ENCODE measurements around the gene NRXN2.
"Not testable (repeated sequence)": the region's sequence is repeated elsewhere in the genome, so short reads cannot be mapped to it uniquely, and the experiment has no call there.

The NRXN2 gene

GRCh38 chr11:64598106-64598796 lies 124.7 kb downstream of the NRXN2 start:
- Histone ChIP-seq H3K4me2 (ENCODE audit: low read depth, low read length, poor library complexity, severe bottlenecking) (no peak overlapping the region), H3K79me2 (ENCODE audit: insufficient read depth, low read length) (no peaks in the 10 kb centered on the region), H3F3A (ENCODE audit: low read depth) (no peaks in the 10 kb centered on the region), H3K4me1 (ENCODE audit: insufficient read depth, low read length, poor library complexity, severe bottlenecking) (peaks cover 8% of the 10 kb centered on the region), H3K4me3 (ENCODE audit: low read length, poor library complexity, severe bottlenecking) (no peak overlapping the region), H4K20me1 (ENCODE audit: insufficient read depth, low read length, poor library complexity, severe bottlenecking) (no peaks in the 10 kb centered on the region), H2AFZ (ENCODE audit: low read length) (no peak overlapping the region), H3K9me2 (replicated peaks; ENCODE audit: low read depth, low read length) (no peaks in the 10 kb centered on the region), H3K9ac (ENCODE audit: low read depth, low read length, poor library complexity, severe bottlenecking) (no peak overlapping the region), H3K36me3 (ENCODE audit: insufficient read depth, low read length) (no peaks in the 10 kb centered on the region), H3K9me3 (ENCODE audit: insufficient read depth, low read depth, low read length) (peaks cover 7% of the 10 kb centered on the region; the same call in 1 of the 2 replicates), H3K27me3 (ENCODE audit: insufficient read depth, low read length, poor library complexity, severe bottlenecking) (no peaks in the 10 kb centered on the region)
- no peak for TF ChIP-seq EZH2phosphoT487 (IDR thresholded peaks at IDR 0.05; ENCODE audit: borderline replicate concordance)
- TF ChIP-seq, protein P1, sequence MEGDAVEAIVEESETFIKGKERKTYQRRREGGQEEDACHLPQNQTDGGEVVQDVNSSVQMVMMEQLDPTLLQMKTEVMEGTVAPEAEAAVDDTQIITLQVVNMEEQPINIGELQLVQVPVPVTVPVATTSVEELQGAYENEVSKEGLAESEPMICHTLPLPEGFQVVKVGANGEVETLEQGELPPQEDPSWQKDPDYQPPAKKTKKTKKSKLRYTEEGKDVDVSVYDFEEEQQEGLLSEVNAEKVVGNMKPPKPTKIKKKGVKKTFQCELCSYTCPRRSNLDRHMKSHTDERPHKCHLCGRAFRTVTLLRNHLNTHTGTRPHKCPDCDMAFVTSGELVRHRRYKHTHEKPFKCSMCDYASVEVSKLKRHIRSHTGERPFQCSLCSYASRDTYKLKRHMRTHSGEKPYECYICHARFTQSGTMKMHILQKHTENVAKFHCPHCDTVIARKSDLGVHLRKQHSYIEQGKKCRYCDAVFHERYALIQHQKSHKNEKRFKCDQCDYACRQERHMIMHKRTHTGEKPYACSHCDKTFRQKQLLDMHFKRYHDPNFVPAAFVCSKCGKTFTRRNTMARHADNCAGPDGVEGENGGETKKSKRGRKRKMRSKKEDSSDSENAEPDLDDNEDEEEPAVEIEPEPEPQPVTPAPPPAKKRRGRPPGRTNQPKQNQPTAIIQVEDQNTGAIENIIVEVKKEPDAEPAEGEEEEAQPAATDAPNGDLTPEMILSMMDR (conservative IDR thresholded peaks at IDR 0.05; ENCODE audit: low read length): no peak

GRCh38 chr11:64597671-64598101 lies 125.3 kb downstream of the NRXN2 start:
- H3F3A ChIP-seq (ENCODE audit: low read depth): no peaks in the 10 kb centered on the region
- H3K9ac ChIP-seq (ENCODE audit: low read depth, low read length, poor library complexity, severe bottlenecking): no peak overlapping the region
- H3K4me1 ChIP-seq (ENCODE audit: insufficient read depth, low read length, poor library complexity, severe bottlenecking): peaks cover 8% of the 10 kb centered on the region
- H2AFZ ChIP-seq (ENCODE audit: low read length): no peak overlapping the region
- H3K9me3 ChIP-seq (ENCODE audit: insufficient read depth, low read depth, low read length): peaks cover 7% of the 10 kb centered on the region; the same call in 1 of the 2 replicates
- H3K4me3 ChIP-seq (ENCODE audit: low read length, poor library complexity, severe bottlenecking): no peak overlapping the region
- no peak overlapping the region for H3K4me2 ChIP-seq (ENCODE audit: low read depth, low read length, poor library complexity, severe bottlenecking)
- no peaks in the 10 kb centered on the region for H3K27me3 ChIP-seq (ENCODE audit: insufficient read depth, low read length, poor library complexity, severe bottlenecking)
- TF ChIP-seq, protein P1 (conservative IDR thresholded peaks at IDR 0.05; ENCODE audit: low read length): no peak
- no peak for TF ChIP-seq EZH2phosphoT487 (IDR thresholded peaks at IDR 0.05; ENCODE audit: borderline replicate concordance)
- H3K79me2 ChIP-seq (ENCODE audit: insufficient read depth, low read length): no peaks in the 10 kb centered on the region
- H4K20me1 ChIP-seq (ENCODE audit: insufficient read depth, low read length, poor library complexity, severe bottlenecking): no peaks in the 10 kb centered on the region
- H3K9me2 ChIP-seq (replicated peaks; ENCODE audit: low read depth, low read length): no peaks in the 10 kb centered on the region
- H3K36me3 ChIP-seq (ENCODE audit: insufficient read depth, low read length): no peaks in the 10 kb centered on the region

DNA sequence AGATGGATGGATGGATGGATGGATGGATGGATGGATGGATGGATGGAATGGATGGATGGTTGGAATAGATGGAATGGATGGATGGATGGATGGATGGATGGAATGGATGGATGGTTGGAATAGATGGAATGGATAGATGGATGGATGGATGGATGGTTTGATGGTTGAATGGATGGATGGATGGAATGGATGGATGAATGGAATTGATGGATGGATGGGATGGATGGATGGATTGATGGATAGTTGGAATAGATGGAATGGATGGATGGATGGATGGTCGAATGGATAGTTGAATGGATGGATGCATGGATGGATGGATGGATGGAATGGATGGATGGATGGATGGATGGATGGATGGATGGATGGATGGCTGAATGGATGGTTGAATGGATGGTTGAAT lies 127.1 kb downstream of the NRXN2 start:
- not testable (repeated sequence) for H3K36me3 ChIP-seq (ENCODE audit: insufficient read depth, low read length); H3K27me3 ChIP-seq (ENCODE audit: insufficient read depth, low read length, poor library complexity, severe bottlenecking); H2AFZ ChIP-seq (ENCODE audit: low read length); H3K4me1 ChIP-seq (ENCODE audit: insufficient read depth, low read length, poor library complexity, severe bottlenecking); H3K79me2 ChIP-seq (ENCODE audit: insufficient read depth, low read length); H3K4me3 ChIP-seq (ENCODE audit: low read length, poor library complexity, severe bottlenecking); H3F3A ChIP-seq (ENCODE audit: low read depth); H3K9ac ChIP-seq (ENCODE audit: low read depth, low read length, poor library complexity, severe bottlenecking); H3K9me3 ChIP-seq (ENCODE audit: insufficient read depth, low read depth, low read length); H3K4me2 ChIP-seq (ENCODE audit: low read depth, low read length, poor library complexity, severe bottlenecking); H3K9me2 ChIP-seq (replicated peaks; ENCODE audit: low read depth, low read length); H4K20me1 ChIP-seq (ENCODE audit: insufficient read depth, low read length, poor library complexity, severe bottlenecking)

All from Loucy (cell line).